Lower leg skin (tissue), 3 donors: ENCODE results near the gene PPP1R12C.

Experiments used
- CTCF ChIP-seq, 3 donors: fragments of 450-650 bp; IDR thresholded peaks; one replicate each; pipeline ENCODE4 v1.5.1; 2016; ENCODE audit warnings: antibody characterized with exemption in 3 of 3, mild to moderate bottlenecking in 3 of 3, moderate library complexity in 2 of 3
- POLR2A ChIP-seq, 2 donors: fragments of 450-650 bp; IDR thresholded peaks; one replicate each; pipeline ENCODE4 v1.6.1; 2016 to 2017; ENCODE audit warnings: antibody characterized with exemption in 2 of 2, mild to moderate bottlenecking in 1 of 2, moderate library complexity in 1 of 2

- TF ChIP-seq CTCF (IDR thresholded peaks at IDR 0.05): no peak
- TF ChIP-seq POLR2A (IDR thresholded peaks at IDR 0.05): no peak
Measured at GRCh38 chr19:55089342-55089944, 28.0 kb downstream of the PPP1R12C start.
